Measurements from ENCODE around the gene ELAPOR1. TPM values are rescaled to one million over a fixed set of nuclear protein-coding genes. Genes with fewer than 3 reads are reported as not detected.

Gene ELAPOR1
- total and polyA plus RNA-seq, 8 donors: 46.9 to 186 (median 143) TPM

DNA sequence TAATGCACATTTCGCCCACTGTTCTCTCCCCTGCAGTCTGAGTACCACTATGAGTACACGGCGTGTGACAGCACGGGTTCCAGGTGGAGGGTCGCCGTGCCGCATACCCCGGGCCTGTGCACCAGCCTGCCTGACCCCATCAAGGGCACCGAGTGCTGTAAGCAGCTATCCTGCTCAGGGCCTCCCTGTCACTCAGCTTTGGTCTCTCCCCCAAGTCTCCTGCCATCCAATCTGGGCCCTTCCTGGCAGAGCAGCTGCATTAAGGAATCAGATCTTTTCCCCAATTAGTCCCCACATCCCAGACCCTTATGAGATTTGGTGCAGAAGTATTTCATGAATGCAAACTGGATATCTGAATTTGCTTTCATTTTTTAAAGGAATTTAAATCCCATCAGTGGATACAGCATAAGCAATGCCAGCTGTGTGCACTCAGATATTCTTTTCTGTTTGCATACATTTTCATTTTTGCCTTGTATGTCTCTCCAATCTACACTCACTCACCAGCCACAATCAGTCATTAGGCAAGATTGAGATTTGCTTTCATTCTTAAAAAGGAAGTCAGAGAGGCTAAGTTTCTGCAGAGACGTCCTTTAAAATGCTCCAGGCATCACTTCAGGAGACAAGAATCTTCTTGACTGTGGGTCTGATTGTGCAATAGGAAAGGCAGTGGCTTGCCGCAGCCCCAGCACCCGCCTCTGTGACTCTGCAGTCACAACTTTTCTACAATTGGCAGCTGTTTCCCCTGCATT is 48.1 kb downstream of the ELAPOR1 start:
- no peak for DNase-seq
- H3K4me3 ChIP-seq: no peak overlapping the region

DNA sequence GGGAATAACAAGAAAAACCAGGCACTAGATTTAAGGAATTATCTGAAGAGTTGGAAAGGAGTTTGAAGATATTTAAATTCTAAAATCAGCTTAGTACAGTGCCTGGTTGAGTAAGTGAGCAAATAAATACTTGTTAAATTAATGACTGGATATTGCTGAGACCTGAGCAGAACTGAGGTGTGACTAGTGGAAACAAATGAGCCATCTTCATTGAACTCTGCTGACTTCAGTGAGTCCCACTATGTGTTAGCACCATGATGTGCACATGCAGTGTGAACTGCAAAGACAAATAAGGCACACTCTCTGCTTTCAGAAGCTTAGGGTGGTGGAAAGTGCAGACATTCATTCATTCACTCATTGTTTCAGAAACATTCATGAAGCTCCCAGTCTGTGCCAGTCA is 48.7 kb downstream of the ELAPOR1 start:
- TF ChIP-seq, protein P1, sequence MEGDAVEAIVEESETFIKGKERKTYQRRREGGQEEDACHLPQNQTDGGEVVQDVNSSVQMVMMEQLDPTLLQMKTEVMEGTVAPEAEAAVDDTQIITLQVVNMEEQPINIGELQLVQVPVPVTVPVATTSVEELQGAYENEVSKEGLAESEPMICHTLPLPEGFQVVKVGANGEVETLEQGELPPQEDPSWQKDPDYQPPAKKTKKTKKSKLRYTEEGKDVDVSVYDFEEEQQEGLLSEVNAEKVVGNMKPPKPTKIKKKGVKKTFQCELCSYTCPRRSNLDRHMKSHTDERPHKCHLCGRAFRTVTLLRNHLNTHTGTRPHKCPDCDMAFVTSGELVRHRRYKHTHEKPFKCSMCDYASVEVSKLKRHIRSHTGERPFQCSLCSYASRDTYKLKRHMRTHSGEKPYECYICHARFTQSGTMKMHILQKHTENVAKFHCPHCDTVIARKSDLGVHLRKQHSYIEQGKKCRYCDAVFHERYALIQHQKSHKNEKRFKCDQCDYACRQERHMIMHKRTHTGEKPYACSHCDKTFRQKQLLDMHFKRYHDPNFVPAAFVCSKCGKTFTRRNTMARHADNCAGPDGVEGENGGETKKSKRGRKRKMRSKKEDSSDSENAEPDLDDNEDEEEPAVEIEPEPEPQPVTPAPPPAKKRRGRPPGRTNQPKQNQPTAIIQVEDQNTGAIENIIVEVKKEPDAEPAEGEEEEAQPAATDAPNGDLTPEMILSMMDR (IDR thresholded peaks at IDR 0.05): no peak
- ATAC-seq (peak in 1 of 4 donors; percentile 4), FAIRE-seq (no peak), DNase-seq (no peak)
- peaks cover 11 to 22% (median 20%) of the 10 kb centered on the region in 3 donors for H3K4me1 ChIP-seq
- H3K27me3 ChIP-seq: no peaks in the 10 kb centered on the region
- H3K36me3 ChIP-seq: peaks cover 0 to 13% (median 0%) of the 10 kb centered on the region in 3 donors
- no peak overlapping the region for H3K4me3 ChIP-seq
- peak overlapping the region in 2 of 4 donors; percentile 29 to 33 for H3K27ac ChIP-seq
- intact Hi-C loops (cut with DNase I): no loop called here
- H3K9me3 ChIP-seq: no peaks in the 10 kb centered on the region

More for the DNA sequence above, 48.1 kb downstream of the ELAPOR1 start:
- intact Hi-C loops (cut with DNase I): no loop called here
- Histone ChIP-seq H3K27me3 (no peaks in the 10 kb centered on the region), H3K9me3 (no peaks in the 10 kb centered on the region), H3K4me1 (peaks cover 17 to 28% (median 26%) of the 10 kb centered on the region in 3 donors), H3K27ac (peak overlapping the region in 2 of 4 donors; percentile 29 to 33), H3K36me3 (peaks cover 0 to 12% (median 0%) of the 10 kb centered on the region in 3 donors)
- TF ChIP-seq, protein P1 (IDR thresholded peaks at IDR 0.05): no peak
- WGBS, 2 donors: 62 to 69% methylated on average over 12 of the region's 12 CpGs
- ATAC-seq (peak in 3 of 4 donors; percentile 55 to 75 (median 75)), FAIRE-seq (no peak)

DNA sequence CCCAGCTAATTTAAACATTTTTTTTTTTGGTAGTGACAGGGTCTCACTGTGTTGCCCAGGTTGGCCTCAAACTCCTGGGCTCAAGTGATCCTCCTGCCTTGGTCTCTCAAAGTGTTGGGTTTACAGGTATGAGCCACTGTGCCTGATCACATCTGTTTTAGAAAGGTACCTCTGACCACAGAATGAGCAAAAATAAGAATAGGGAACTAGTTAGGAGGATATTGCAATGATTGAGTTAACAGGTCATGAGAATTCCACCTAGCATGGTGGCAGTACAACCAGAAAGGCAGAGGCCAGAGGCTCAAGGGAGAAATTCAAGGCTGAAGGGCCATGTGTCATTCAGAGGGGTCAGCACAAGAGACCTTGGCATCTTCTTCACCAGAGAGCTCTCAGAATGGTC is 49.6 kb downstream of the ELAPOR1 start:
- TF ChIP-seq, protein P1 (IDR thresholded peaks at IDR 0.05): no peak
- intact Hi-C loops (cut with DNase I): no loop called here
- no peak overlapping the region for H3K27ac ChIP-seq
- H3K9me3 ChIP-seq: no peaks in the 10 kb centered on the region
- FAIRE-seq (no peak), ATAC-seq (no peak), DNase-seq (no peak)
- H3K27me3 ChIP-seq: no peaks in the 10 kb centered on the region
- H3K4me1 ChIP-seq: peaks cover 1 to 16% (median 12%) of the 10 kb centered on the region in 3 donors
- peaks cover 0 to 22% (median 0%) of the 10 kb centered on the region in 3 donors for H3K36me3 ChIP-seq
- H3K4me3 ChIP-seq: no peak overlapping the region

Other genes starting within 250 kb of the ELAPOR1 start
- gene GPSM2, start 237.1 kb upstream of the ELAPOR1 start, total RNA-seq: 1 to 10 TPM in 3 of 6 donors, under 1 TPM in 3; 0.19 to 1.6 (median 0.74) TPM
- gene GPSM2, start 237.1 kb upstream of the ELAPOR1 start, polyA plus RNA-seq: under 1 TPM; 0.42 to 0.92 TPM
- 10 to 100 TPM; 18.1 to 28.3 (median 24.1) TPM for gene CLCC1, start 150.6 kb upstream of the ELAPOR1 start, total RNA-seq
- 10 to 100 TPM in 1 of 2 donors, 1 to 10 TPM in 1; 8.6 to 12.5 TPM for gene CLCC1, start 150.6 kb upstream of the ELAPOR1 start, polyA plus RNA-seq
- 1 to 10 TPM; 3.8 to 7.1 (median 4.4) TPM for gene WDR47, start 72.0 kb upstream of the ELAPOR1 start, total RNA-seq
- 1 to 10 TPM; 1.9 to 3.8 TPM for gene WDR47, start 72.0 kb upstream of the ELAPOR1 start, polyA plus RNA-seq
- gene TAF13, start 38.1 kb upstream of the ELAPOR1 start, total RNA-seq: 10 to 100 TPM in 4 of 6 donors, 1 to 10 TPM in 2; 7.2 to 18.8 (median 11.9) TPM
- 10 to 100 TPM; 11.4 to 15.9 TPM for gene TAF13, start 38.1 kb upstream of the ELAPOR1 start, polyA plus RNA-seq
- gene TMEM167B, start 23.4 kb upstream of the ELAPOR1 start, total RNA-seq: 10 to 100 TPM; 15.9 to 25.7 (median 18.8) TPM
- 10 to 100 TPM in 1 of 2 donors, 1 to 10 TPM in 1; 6.4 to 15.7 TPM for gene TMEM167B, start 23.4 kb upstream of the ELAPOR1 start, polyA plus RNA-seq
- 100 to 1,000 TPM in 4 of 6 donors, 10 to 100 TPM in 2; 82.7 to 270 (median 115) TPM for gene SARS1, start 99.8 kb downstream of the ELAPOR1 start, total RNA-seq
- gene SARS1, start 99.8 kb downstream of the ELAPOR1 start, polyA plus RNA-seq: 100 to 1,000 TPM in 1 of 2 donors, 10 to 100 TPM in 1; 50.5 to 125 TPM
- gene CELSR2, start 135.4 kb downstream of the ELAPOR1 start, total RNA-seq: 1 to 10 TPM; 4.0 to 8.5 (median 4.7) TPM
- 1 to 10 TPM; 5.6 to 6.8 TPM for gene CELSR2, start 135.4 kb downstream of the ELAPOR1 start, polyA plus RNA-seq
- gene PSRC1, start 169.0 kb downstream of the ELAPOR1 start, total RNA-seq: 1 to 10 TPM in 2 of 6 donors, under 1 TPM in 4; 0.08 to 3.0 (median 0.78) TPM
- gene PSRC1, start 169.0 kb downstream of the ELAPOR1 start, polyA plus RNA-seq: 1 to 10 TPM; 2.2 to 5.4 TPM
- gene MYBPHL, start 192.9 kb downstream of the ELAPOR1 start, total RNA-seq: under 1 TPM in 2 of 6 donors, not detected in 4; 0.26 to 0.28 TPM
- 1 to 10 TPM in 1 of 2 donors, under 1 TPM in 1; 0.27 to 1.1 TPM for gene MYBPHL, start 192.9 kb downstream of the ELAPOR1 start, polyA plus RNA-seq

Measured in pancreas (tissue), 10 donors.